ENCODE results near the gene SLC34A3.

The SLC34A3 gene

DNA sequence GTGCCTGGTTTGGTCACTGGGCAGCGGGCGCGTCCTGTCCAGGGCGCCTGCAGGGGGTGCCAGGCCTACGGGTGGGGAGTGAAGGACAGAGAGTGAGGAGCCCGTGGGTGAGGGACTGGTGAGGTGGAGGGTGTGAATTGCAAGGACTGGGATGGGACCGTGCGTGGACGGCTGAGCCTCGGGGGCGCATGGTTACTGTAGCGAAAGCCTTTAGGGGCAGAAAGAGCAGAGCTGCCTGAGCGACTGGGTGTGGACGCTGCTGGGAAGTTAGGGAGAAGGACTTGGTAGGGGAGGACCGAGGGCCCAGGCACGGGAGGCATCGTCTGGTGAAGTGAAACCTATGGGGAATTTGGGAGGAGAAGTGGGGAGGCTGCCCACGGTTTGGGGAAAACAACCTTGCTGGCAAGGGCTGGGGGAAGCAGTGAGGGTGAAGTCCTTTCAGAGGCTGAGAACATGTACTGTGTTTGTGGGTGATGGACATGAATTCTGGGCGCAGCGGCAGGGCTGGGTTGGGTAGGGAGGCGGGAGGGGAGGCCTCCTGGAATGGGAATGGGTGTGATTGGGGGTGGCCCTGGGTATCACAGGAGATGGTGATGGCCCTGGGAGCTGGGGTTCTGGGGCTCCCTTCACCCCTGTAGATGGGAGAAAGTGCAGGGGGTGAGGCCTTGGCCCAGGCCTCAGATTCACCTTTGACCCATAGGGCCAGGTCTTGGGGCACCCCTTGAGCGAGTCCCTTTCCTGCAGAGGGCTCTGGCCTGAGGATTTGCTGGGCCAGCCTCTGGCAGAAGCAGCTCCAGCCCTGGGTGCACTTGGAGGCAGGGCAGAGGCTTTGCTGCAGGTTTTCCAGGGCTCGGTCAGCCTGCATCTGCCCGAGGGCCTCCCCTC lies 45.1 kb downstream of the SLC34A3 start:
- DNase-seq (ENCODE audit: low spot score), result no peak

DNA sequence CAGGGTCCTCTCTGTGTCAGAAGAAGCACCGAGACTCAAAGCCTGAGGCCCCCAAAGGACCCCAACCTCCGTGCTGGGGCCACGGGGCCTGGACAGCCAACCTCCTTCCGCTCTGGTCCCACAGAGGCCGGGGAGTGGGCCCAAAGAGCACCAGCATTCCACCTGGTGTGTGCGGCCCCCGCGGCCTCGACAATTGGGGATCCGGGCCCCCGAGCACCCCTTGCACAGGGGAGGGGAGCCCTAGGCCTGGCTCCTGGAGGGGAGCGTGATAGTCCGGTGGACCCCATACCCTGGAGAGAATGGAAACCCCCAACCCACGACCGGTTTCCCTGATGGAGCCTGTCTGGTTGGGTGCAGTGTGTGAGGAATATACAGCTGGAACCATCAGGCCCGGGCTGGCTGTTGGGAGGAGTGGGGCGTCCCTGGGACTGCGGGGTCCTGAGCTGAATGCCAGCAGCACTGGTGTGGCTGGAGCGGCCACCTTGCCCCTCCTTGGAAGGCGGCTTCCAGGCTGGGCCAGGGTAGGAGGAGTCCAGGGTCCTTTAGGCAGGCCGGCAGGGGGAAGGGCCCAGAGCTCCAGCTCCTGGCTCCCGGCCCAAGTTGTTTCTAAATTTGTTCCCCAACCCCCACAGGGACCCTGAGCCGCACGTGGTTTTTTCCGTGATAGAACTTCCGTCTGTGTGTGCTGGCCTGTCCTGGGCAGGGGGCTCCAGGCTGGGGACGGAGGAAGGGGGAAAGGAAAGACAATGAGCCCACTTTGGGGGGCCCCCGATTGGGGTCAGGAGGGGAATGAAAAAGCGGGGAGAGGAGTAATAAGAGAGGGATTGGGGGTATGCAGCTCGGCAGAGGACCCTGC lies 46.0 kb downstream of the SLC34A3 start:
- DNase-seq (ENCODE audit: low spot score), result no peak

DNA sequence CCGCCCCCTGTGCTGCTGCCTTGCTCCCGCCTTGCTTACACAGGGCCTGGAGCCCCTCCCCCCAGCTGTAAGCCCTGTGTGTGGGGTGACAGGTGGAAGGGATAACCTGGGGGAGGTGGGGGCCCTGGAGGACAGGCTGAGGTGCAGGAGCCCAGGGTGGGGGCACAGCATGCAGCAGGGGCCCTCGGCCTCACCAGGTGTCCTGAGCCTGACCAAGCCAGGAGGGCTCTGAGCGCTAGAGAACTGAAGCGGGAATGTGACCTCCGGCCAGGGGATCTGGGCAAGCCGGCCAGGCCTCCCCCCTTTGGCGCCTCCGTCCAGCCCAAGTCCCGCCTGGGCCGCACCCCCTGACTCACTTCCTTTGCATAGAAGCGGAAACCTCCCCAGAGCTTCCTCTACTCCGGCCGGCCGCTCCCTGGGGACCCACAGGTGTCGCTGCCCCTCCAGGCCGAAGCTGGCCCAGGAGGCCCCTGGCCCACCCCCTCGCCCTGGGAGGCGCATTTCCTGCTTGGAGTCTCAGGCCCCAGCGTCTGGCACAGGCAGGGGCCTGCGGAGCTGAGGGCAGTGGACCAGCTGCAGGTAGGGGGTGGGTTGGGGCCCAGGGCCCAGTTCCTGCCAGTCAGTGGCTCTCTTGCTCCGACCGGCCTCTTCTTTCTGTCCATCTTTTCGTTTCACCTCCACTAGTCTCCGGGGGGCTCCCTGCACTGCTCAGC lies 46.8 kb downstream of the SLC34A3 start, which contains the start of gene TOR4A:
Gene TOR4A, plus strand, starts transcription at position 398 of the 713 bp plus-strand sequence. CDS start 964 bp downstream, outside the sequence.
- DNase-seq (ENCODE audit: low spot score), result peak; percentile 31

DNA sequence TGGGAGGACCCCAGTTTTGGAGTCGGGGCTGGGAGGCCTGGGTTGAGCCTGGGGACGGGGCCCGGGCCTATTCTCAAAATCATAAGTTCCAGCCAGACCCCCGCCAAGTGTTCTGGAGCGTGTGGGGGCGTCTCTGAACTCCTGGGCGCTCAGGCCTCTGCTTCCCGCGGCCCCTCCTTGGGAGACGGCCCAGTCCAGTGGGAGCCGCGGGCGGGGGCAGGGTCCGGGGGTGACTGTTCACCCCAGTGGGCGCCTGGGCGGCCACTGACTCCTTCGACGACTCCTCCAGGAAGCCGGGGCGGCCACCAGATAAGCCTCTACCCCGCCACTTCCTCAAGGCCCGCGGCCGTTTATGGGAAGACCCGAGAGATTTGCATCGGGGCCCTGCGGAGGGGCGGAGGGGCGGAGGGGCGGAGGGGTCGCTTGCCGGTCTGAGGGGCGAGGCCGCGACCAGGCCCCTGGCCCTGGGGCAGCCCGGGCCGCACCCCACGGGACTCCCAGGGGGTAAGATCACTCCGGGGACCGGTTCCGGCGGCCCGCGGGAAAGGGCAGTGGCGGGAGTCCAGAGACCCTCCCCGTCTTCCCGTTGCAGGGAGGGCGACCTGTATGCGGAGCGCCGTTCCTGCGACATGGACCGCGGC lies 47.5 kb downstream of the SLC34A3 start:
- DNase-seq (ENCODE audit: low spot score), result no peak

DNA sequence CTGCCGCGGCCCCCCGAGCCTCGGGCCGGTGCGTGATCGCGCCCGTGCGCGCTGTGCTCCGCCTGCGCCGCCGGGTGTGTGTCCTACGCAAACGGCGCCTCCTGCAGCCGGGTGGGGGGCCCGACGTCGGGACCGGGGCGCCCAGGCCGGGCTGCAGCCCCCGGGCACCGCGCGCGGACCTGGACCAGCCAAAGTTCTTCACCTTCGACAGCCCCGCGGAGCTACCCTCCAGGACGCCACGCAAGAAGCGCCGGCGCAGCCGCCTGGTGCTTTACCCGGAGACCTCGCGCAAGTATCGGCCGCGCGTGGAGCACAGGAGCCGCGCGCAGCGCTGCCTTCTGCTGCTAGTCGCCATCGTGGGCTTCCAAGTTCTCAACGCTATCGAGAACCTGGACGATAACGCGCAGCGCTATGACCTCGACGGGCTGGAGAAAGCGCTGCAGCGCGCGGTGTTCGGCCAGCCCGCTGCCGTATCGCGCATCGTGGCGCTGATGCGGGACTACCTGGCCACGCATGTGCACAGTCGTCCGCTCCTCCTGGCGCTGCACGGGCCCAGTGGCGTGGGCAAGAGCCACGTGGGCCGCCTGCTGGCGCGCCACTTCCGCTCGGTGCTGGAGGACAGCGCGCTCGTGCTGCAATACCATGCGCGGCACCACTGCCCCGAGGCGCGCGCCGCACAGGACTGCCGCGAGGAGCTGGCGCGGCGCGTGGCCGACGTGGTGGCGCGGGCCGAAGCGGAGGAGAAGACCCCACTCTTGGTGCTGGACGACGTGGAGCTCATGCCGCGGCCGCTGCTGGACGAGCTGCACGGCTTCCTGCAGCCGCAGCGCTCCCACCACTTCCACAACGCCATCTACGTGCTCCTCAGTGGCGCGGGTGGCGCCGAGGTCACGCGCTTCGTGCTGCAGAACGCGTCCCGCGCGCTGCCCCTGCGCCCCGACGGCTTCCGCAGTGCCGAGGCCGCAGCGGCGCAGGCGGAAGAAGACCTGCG lies 48.3 kb downstream of the SLC34A3 start:
- no peak for DNase-seq (ENCODE audit: low spot score)

DNA sequence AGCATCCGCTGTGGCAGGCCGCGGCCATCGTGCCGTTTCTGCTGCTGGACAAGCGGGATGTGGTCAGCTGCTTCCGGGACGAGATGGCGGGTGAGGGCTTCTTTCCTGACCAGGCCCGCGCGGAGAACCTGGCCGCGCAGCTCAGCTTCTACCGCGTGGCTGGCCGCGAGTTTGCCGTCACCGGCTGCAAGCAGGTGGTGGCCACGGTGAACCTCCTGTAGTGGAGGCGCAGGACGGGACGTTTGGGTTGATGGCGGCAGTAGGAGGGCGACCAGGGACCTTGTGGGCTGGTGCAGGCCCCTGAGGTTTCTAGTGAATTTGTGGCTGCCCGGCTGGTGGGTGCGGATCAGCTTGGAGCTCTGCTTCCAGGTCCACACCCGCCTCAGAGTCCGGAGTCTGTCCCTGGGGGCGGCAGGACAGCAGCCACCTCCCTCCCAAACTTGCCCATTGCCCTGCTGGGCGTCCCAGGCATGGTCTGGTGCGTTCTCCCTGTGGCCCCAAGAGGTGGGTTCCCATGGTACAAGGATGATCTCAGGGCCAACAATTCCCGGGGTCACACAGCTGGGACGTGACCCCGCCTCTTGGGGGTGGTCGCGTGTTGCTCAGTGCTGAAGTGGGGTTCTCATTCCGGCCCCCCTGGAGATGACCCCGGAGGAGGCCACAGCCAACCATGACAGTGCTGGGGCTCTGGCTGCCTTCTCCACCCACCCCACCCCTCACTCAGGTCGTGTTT lies 49.2 kb downstream of the SLC34A3 start:
- DNase-seq (ENCODE audit: low spot score), result no peak

DNA sequence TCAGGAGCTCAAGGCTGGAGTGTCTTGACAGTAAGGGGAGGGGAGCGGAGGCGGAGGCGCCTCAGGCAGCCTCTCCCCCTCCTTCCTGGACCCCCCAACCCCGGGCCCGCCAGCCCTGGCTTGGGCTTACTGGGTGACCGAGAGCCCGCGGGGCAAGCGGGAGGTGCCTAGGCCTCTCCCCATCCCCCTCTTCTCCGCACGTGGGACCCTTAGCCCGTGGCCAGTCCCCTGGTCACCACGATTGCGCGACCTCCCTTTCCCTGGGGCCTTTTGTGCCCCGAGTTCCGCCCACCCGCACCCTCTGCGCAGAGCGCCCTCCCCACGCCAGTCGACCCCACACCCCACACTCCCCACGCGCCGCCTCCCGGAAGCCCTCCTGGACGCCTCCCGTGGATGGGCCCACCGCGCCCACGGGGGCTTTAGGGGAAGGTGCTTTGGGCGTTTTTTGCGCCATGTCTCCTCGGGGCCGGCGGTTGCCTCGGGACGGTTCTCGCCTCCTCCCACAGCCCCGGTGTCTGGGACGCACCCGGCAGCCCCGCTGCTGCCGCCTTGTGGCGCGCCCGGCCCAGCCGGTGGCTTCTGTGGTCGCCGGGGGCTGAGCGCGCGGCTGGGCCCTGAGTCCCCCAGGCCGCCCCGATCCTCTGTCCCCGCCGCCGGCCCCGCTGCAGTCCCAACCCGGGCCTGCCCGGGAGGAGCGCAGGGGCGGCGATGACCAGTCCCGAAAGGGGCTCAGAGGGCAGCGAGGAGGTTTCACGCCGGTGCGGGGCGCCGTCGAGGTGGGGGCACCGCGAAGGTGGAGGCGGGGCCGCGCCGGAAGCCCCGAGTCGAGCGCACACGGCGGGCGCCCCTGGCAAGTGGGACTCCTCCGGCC lies 50.0 kb downstream of the SLC34A3 start:
- DNase-seq (ENCODE audit: low spot score), result no peak

DNA sequence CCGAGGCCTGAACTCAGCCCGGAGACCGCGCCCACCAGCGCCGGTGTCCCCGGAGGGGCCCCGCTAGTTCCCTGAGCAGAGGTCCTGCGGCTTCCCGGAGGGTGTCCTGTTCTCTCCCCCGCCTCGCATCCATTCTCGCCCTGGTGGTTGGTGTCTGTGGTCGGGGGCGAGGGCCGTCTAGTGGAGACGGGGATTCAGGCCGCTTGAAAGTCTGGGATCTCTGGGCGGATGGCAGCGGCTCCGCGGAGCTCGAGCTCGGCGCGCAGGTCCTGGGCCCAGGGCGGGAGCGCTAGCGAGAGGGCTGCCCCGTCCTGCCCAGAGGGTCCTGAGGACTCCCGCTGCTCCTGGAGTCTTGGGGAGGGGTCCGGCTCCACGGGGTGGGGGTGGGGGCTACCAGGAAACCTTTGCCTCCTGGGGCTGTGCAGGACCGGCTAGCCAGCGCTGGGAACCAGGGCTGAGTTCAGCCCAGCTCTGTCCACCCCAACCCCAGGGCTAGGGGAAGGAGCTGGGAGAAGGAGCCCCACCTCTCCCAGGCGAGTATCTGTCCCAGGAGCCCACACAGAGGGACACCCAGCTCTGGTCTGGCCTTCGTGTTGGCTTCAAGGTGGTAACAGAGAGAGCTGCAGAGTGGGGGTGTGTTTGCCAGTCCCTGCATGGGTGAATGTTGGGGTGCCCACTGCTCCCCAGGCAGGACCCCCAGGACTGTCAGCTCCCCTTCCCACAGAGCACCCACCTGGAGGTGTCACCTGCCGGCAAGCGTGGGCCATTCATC lies 50.8 kb downstream of the SLC34A3 start:
- DNase-seq (ENCODE audit: low spot score), result no peak

Measured in CD4-positive, alpha-beta T cell treated with Interleukin-2 at 100 ng/mL for 4 hours (primary cell).